Measurements from ENCODE around the gene MAPK11.

The MAPK11 gene

GRCh38 chr22:50313600-50313999 is 43.4 kb upstream of the MAPK11 start:
- no peak for TF ChIP-seq TAF1 (IDR thresholded peaks at IDR 0.05; ENCODE audit: borderline replicate concordance, insufficient read depth, low read length)
- TF ChIP-seq SIN3A (IDR thresholded peaks at IDR 0.05; ENCODE audit: borderline replicate concordance, insufficient read depth, low read length): no peak
- TF ChIP-seq FOXP2 (optimal IDR thresholded peaks at IDR 0.05; ENCODE audit: borderline replicate concordance, extremely low read depth, extremely low read length, insufficient read depth): no peak
- TF ChIP-seq REST (IDR thresholded peaks at IDR 0.05; ENCODE audit: insufficient read depth in 1 of 2, low read depth in 2 of 2, low read length in 2 of 2): no peak
- no peak for TF ChIP-seq POLR2AphosphoS5 (IDR thresholded peaks at IDR 0.05; ENCODE audit: low read depth, low read length)

- TF ChIP-seq POLR2AphosphoS5 (IDR thresholded peaks at IDR 0.05; ENCODE audit: low read depth, low read length) (no peak), TAF1 (IDR thresholded peaks at IDR 0.05; ENCODE audit: borderline replicate concordance, insufficient read depth, low read length) (no peak), SIN3A (IDR thresholded peaks at IDR 0.05; ENCODE audit: borderline replicate concordance, insufficient read depth, low read length) (no peak), REST (IDR thresholded peaks at IDR 0.05; ENCODE audit: insufficient read depth in 1 of 2, low read depth in 2 of 2, low read length in 2 of 2) (no peak), FOXP2 (optimal IDR thresholded peaks at IDR 0.05; ENCODE audit: borderline replicate concordance, extremely low read depth, extremely low read length, insufficient read depth) (no peak)
Measured at GRCh38 chr22:50313021-50313420, 42.8 kb upstream of the MAPK11 start.

- TF ChIP-seq SIN3A (IDR thresholded peaks at IDR 0.05; ENCODE audit: borderline replicate concordance, insufficient read depth, low read length) (no peak), TAF1 (IDR thresholded peaks at IDR 0.05; ENCODE audit: borderline replicate concordance, insufficient read depth, low read length) (no peak), POLR2AphosphoS5 (IDR thresholded peaks at IDR 0.05; ENCODE audit: low read depth, low read length) (no peak), REST (IDR thresholded peaks at IDR 0.05; ENCODE audit: insufficient read depth in 1 of 2, low read depth in 2 of 2, low read length in 2 of 2) (no peak), FOXP2 (optimal IDR thresholded peaks at IDR 0.05; ENCODE audit: borderline replicate concordance, extremely low read depth, extremely low read length, insufficient read depth) (no peak)
Measured at GRCh38 chr22:50312371-50312770, 42.2 kb upstream of the MAPK11 start.

- TF ChIP-seq POLR2AphosphoS5 (IDR thresholded peaks at IDR 0.05; ENCODE audit: low read depth, low read length) (no peak), SIN3A (IDR thresholded peaks at IDR 0.05; ENCODE audit: borderline replicate concordance, insufficient read depth, low read length) (no peak), TAF1 (IDR thresholded peaks at IDR 0.05; ENCODE audit: borderline replicate concordance, insufficient read depth, low read length) (no peak), FOXP2 (optimal IDR thresholded peaks at IDR 0.05; ENCODE audit: borderline replicate concordance, extremely low read depth, extremely low read length, insufficient read depth) (no peak), REST (IDR thresholded peaks at IDR 0.05; ENCODE audit: insufficient read depth in 1 of 2, low read depth in 2 of 2, low read length in 2 of 2) (no peak)
Measured at GRCh38 chr22:50311606-50312351, 41.6 kb upstream of the MAPK11 start.

Measured in PFSK-1 (cell line).